ENCODE results near the gene FBRSL1. TPM values are rescaled to one million over a fixed set of nuclear protein-coding genes. Genes with fewer than 3 reads are reported as not detected.

Gene FBRSL1
- total and polyA plus RNA-seq, 2 donors (not counting 3 experiments of a cell fraction or from before 2014, with no cell fraction given) = 19.3 to 79.8 TPM

DNA sequence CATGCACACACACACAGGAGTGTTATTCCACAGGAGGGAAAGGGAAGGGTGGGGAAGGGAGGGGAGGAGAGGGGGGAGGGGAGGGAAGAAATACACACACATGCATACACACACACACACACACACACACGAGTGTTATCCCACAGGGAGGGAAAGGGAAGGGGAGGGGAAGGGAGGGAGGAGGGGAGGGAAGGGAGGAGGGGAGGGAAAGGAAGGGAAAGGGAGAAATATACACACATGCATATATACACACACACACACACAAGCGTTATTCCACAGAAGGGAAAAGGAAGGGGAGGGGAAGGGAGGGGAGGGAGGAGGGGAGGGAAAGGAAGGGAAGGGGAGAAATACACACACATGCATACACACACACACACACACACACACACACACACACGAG lies 19.6 kb upstream of the FBRSL1 start:
- DNase-seq (ENCODE audit: low read depth, low spot score) (no peak), FAIRE-seq (no peak)
- Histone ChIP-seq H3K27me3 (ENCODE audit: control insufficient read depth in 2 of 2, insufficient read depth in 2 of 2, low read length in 2 of 2) (no peaks in the 10 kb centered on the region), H4K20me1 (replicated peaks; ENCODE audit: control insufficient read depth, extremely low read depth, insufficient read depth, low read length) (no peaks in the 10 kb centered on the region), H3K36me3 (ENCODE audit: control insufficient read depth in 2 of 2, extremely low read depth in 1 of 2, insufficient read depth in 2 of 2, low read length in 2 of 2) (no peaks in the 10 kb centered on the region), H3K9me3 (replicated peaks; ENCODE audit: control insufficient read depth, insufficient read depth, low read length) (no peaks in the 10 kb centered on the region), H3K9ac (replicated peaks; ENCODE audit: extremely low read depth, insufficient read depth, low read length) (no peak overlapping the region), H2AFZ (ENCODE audit: low read depth, low read length) (no peak overlapping the region), H3K4me3 (replicated peaks in 1 of 3; ENCODE audit: insufficient read depth in 1 of 3, low read depth in 1 of 3, low read length in 3 of 3) (no peak overlapping the region), H3K4me1 (ENCODE audit: control insufficient read depth, extremely low read depth, insufficient read depth, low read length) (no peaks in the 10 kb centered on the region), H3K27ac (ENCODE audit: insufficient read depth, low read depth, low read length) (no peak overlapping the region), H3K9me1 (replicated peaks; ENCODE audit: control insufficient read depth, extremely low read depth, insufficient read depth, low read length) (no peaks in the 10 kb centered on the region), H3K79me2 (ENCODE audit: control insufficient read depth, insufficient read depth, low read length) (no peaks in the 10 kb centered on the region), H3K4me2 (ENCODE audit: insufficient read depth, low read length) (no peak overlapping the region)
- no peak for TF ChIP-seq MAX (IDR thresholded peaks at IDR 0.05; ENCODE audit: insufficient read depth, insufficient read length)
- no peak for TF ChIP-seq JUN (IDR thresholded peaks at IDR 0.05; ENCODE audit: borderline replicate concordance, insufficient read depth, insufficient read length, low read depth)
- TF ChIP-seq POLR2A (IDR thresholded peaks at IDR 0.05; ENCODE audit: low read depth, low read length) = no peak
- TF ChIP-seq GATA2 (IDR thresholded peaks at IDR 0.05; ENCODE audit: insufficient read depth, insufficient read length, low read depth, low read length) = no peak
- no peak for TF ChIP-seq EZH2 (IDR thresholded peaks at IDR 0.05; ENCODE audit: borderline replicate concordance, low read depth, low read length, severe bottlenecking)
- CTCF ChIA-PET = no interaction called here
- POLR2A ChIA-PET = no interaction called here
- dilution Hi-C loops (cut with MboI; ENCODE audit: extremely low pct_ligation_motif_present, low sequenced_read_pairs) = no loop called here
- intact Hi-C loops (cut with micrococcal nuclease) = no loop called here
- BruUV-seq (replicated peaks) = no TSS peak

DNA sequence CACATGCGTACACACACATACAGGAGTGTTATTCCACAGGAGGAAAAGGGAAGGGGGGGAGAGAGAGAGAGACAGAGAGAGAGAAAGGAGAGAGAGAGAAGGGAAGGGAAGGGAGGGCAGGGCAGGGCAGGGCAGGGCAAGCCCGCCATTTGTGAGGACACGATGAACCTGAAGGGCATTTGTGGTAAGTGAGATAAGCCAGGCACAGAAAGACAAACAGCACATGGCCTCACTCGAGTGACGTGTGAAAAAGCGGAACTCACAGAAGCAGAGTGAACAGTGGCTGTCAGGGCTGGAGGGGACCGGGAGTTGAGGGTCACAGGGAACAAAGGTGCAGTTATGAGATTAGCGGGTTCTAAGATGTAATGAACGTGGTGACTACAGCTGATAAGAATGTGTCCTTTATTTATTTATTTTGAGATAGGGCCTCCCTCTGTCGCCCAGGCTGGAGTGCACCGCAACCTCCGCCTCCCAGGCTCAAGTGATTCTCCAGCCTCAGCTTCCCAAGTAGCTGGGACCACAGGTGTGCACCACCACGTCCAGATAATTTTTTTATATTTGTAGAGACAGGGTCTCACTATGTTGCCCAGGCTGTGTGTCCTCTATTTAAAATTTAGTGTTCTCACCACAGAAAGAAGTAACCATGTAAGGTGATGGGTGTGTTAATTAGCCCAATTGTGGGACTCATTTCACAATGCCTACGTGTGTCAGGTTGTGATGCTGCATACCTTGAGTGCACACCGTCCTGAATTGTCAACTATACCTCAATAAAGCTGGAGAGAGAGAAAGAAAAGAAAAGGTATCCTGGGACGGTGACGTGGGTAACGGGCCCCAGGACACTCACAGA lies 18.7 kb upstream of the FBRSL1 start:
- TF ChIP-seq MAX (IDR thresholded peaks at IDR 0.05; ENCODE audit: insufficient read depth, insufficient read length) (no peak), MYC (IDR thresholded peaks at IDR 0.05; ENCODE audit: low read depth, low read length) (no peak), GATA2 (IDR thresholded peaks at IDR 0.05; ENCODE audit: insufficient read depth, insufficient read length, low read depth, low read length) (no peak), POLR2A (IDR thresholded peaks at IDR 0.05; ENCODE audit: low read depth, low read length) (no peak), POLR2AphosphoS5 (IDR thresholded peaks at IDR 0.05; ENCODE audit: insufficient read depth, low read depth, low read length) (no peak), FOS (IDR thresholded peaks at IDR 0.05; ENCODE audit: borderline replicate concordance, insufficient read depth, low read length) (no peak), EZH2 (IDR thresholded peaks at IDR 0.05; ENCODE audit: borderline replicate concordance, low read depth, low read length, severe bottlenecking) (no peak)
- TF ChIP-seq, protein P1, sequence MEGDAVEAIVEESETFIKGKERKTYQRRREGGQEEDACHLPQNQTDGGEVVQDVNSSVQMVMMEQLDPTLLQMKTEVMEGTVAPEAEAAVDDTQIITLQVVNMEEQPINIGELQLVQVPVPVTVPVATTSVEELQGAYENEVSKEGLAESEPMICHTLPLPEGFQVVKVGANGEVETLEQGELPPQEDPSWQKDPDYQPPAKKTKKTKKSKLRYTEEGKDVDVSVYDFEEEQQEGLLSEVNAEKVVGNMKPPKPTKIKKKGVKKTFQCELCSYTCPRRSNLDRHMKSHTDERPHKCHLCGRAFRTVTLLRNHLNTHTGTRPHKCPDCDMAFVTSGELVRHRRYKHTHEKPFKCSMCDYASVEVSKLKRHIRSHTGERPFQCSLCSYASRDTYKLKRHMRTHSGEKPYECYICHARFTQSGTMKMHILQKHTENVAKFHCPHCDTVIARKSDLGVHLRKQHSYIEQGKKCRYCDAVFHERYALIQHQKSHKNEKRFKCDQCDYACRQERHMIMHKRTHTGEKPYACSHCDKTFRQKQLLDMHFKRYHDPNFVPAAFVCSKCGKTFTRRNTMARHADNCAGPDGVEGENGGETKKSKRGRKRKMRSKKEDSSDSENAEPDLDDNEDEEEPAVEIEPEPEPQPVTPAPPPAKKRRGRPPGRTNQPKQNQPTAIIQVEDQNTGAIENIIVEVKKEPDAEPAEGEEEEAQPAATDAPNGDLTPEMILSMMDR (IDR thresholded peaks at IDR 0.05; ENCODE audit: extremely low read depth in 1 of 2, insufficient read depth in 1 of 2, low read depth in 1 of 2, low read length in 2 of 2) = no peak
- Histone ChIP-seq H3K4me2 (ENCODE audit: insufficient read depth, low read length) (no peak overlapping the region), H3K79me2 (ENCODE audit: control insufficient read depth, insufficient read depth, low read length) (no peaks in the 10 kb centered on the region), H2AFZ (ENCODE audit: low read depth, low read length) (no peak overlapping the region), H3K4me1 (ENCODE audit: control insufficient read depth, extremely low read depth, insufficient read depth, low read length) (no peaks in the 10 kb centered on the region), H4K20me1 (replicated peaks; ENCODE audit: control insufficient read depth, extremely low read depth, insufficient read depth, low read length) (no peaks in the 10 kb centered on the region), H3K4me3 (replicated peaks in 1 of 3; ENCODE audit: insufficient read depth in 1 of 3, low read depth in 1 of 3, low read length in 3 of 3) (no peak overlapping the region), H3K9me1 (replicated peaks; ENCODE audit: control insufficient read depth, extremely low read depth, insufficient read depth, low read length) (no peaks in the 10 kb centered on the region), H3K9me3 (replicated peaks; ENCODE audit: control insufficient read depth, insufficient read depth, low read length) (no peaks in the 10 kb centered on the region), H3K27ac (ENCODE audit: insufficient read depth, low read depth, low read length) (no peak overlapping the region), H3K9ac (replicated peaks; ENCODE audit: extremely low read depth, insufficient read depth, low read length) (no peak overlapping the region), H3K36me3 (ENCODE audit: control insufficient read depth in 2 of 2, extremely low read depth in 1 of 2, insufficient read depth in 2 of 2, low read length in 2 of 2) (no peaks in the 10 kb centered on the region), H3K27me3 (ENCODE audit: control insufficient read depth in 2 of 2, insufficient read depth in 2 of 2, low read length in 2 of 2) (no peaks in the 10 kb centered on the region)
- BruUV-seq (replicated peaks) = no TSS peak
- no peak for FAIRE-seq
- intact Hi-C loops (cut with micrococcal nuclease) = no loop called here
- dilution Hi-C loops (cut with MboI; ENCODE audit: extremely low pct_ligation_motif_present, low sequenced_read_pairs) = no loop called here
- DNase-seq (ENCODE audit: low read depth, low spot score) = no peak
- ChIA-PET POLR2A (no interaction called here), CTCF (no interaction called here)
